ENCODE measurements around the gene PEX26.
"Not testable (repeated sequence)": the region's sequence is repeated elsewhere in the genome, so short reads cannot be mapped to it uniquely, and the experiment has no call there.

PEX26 gene

GRCh38 chr22:18095101-18095805 is 17.5 kb downstream of the PEX26 start:
- H3K36me3 ChIP-seq: peaks cover 16 to 73% (median 56%) of the 10 kb centered on the region in 11 experiments
- no peak for TF ChIP-seq Cebpa-rat (IDR thresholded peaks at IDR 0.05)
- H3K9me3 ChIP-seq (replicated peaks in 1 of 11): peaks cover 0 to 10% (median 5%) of the 10 kb centered on the region in 11 experiments; a peak in 5 of 22 replicates
- H3K4me3 ChIP-seq: no peak overlapping the region
- no peak overlapping the region for H3K27ac ChIP-seq
- peaks cover 0 to 32% (median 3%) of the 10 kb centered on the region in 11 experiments; a peak in 14 of 22 replicates for H4K20me1 ChIP-seq
- no peaks in the 10 kb centered on the region for H3K27me3 ChIP-seq
- no peak overlapping the region for H3K9ac ChIP-seq
- H3K4me1 ChIP-seq: peaks cover 0 to 14% (median 3%) of the 10 kb centered on the region in 10 experiments; a peak in 7 of 20 replicates
- H3K4me2 ChIP-seq: peak overlapping the region in 3 of 11 experiments; percentile 22 to 34 (median 32); a peak in 4 of 22 replicates

GRCh38 chr22:18096823-18097222 is 19.0 kb downstream of the PEX26 start:
- TF ChIP-seq Cebpa-rat (IDR thresholded peaks at IDR 0.05): no peak
- no peaks in the 10 kb centered on the region for H3K27me3 ChIP-seq
- peaks cover 0 to 10% (median 5%) of the 10 kb centered on the region in 11 experiments; a peak in 5 of 22 replicates for H3K9me3 ChIP-seq (replicated peaks in 1 of 11)
- H4K20me1 ChIP-seq: peaks cover 0 to 19% (median 0%) of the 10 kb centered on the region in 11 experiments; a peak in 6 of 22 replicates
- no peak overlapping the region for H3K27ac ChIP-seq
- no peak overlapping the region; a peak in 1 of 22 replicates for H3K4me2 ChIP-seq
- peaks cover 12 to 72% (median 52%) of the 10 kb centered on the region in 11 experiments for H3K36me3 ChIP-seq
- H3K4me3 ChIP-seq: no peak overlapping the region
- H3K9ac ChIP-seq: no peak overlapping the region
- peaks cover 0 to 13% (median 2%) of the 10 kb centered on the region in 10 experiments; a peak in 5 of 20 replicates for H3K4me1 ChIP-seq

GRCh38 chr22:18100781-18101180 is 23.0 kb downstream of the PEX26 start:
- Histone ChIP-seq H3K4me1 (peaks cover 12 to 26% (median 16%) of the 10 kb centered on the region in 10 experiments; a peak in 19 of 20 replicates), H4K20me1 (peaks cover 0 to 3% (median 0%) of the 10 kb centered on the region in 11 experiments; a peak in 2 of 22 replicates), H3K4me3 (no peak overlapping the region), H3K9ac (no peak overlapping the region), H3K4me2 (no peak overlapping the region), H3K27me3 (peaks cover 0 to 16% (median 0%) of the 10 kb centered on the region in 11 experiments; a peak in 4 of 22 replicates), H3K27ac (no peak overlapping the region), H3K36me3 (peaks cover 11 to 69% (median 30%) of the 10 kb centered on the region in 11 experiments; a peak in 20 of 22 replicates), H3K9me3 (replicated peaks in 1 of 11) (peaks cover 3 to 32% (median 25%) of the 10 kb centered on the region in 11 experiments)
- no peak for TF ChIP-seq Cebpa-rat (IDR thresholded peaks at IDR 0.05)

GRCh38 chr22:18101536-18101935 is 23.7 kb downstream of the PEX26 start:
- Histone ChIP-seq H3K4me3 (no peak overlapping the region), H3K27me3 (peaks cover 0 to 24% (median 0%) of the 10 kb centered on the region in 11 experiments; a peak in 6 of 22 replicates), H3K9me3 (replicated peaks in 1 of 11) (peaks cover 11 to 39% (median 30%) of the 10 kb centered on the region in 11 experiments), H4K20me1 (no peaks in the 10 kb centered on the region; a peak in 2 of 22 replicates), H3K4me1 (peaks cover 12 to 19% (median 16%) of the 10 kb centered on the region in 10 experiments; a peak in 19 of 20 replicates), H3K4me2 (no peak overlapping the region), H3K9ac (no peak overlapping the region), H3K27ac (no peak overlapping the region), H3K36me3 (peaks cover 14 to 65% (median 30%) of the 10 kb centered on the region in 11 experiments; a peak in 19 of 22 replicates)
- TF ChIP-seq Cebpa-rat (IDR thresholded peaks at IDR 0.05): 0 out of 22 replicates have a peak, but pooled peaks of 1 of the 11 experiments have one; percentile 8

GRCh38 chr22:18103527-18104269 is 25.9 kb downstream of the PEX26 start:
- H3K9me3 ChIP-seq (replicated peaks in 1 of 11): peaks cover 30 to 54% (median 47%) of the 10 kb centered on the region in 11 experiments
- no peak overlapping the region for H3K9ac ChIP-seq
- TF ChIP-seq Cebpa-rat (IDR thresholded peaks at IDR 0.05): no peak
- H4K20me1 ChIP-seq: no peaks in the 10 kb centered on the region; a peak in 2 of 22 replicates
- no peak overlapping the region for H3K4me3 ChIP-seq
- H3K4me2 ChIP-seq: peak overlapping the region; percentile 7 to 69 (median 49); a peak in 17 of 22 replicates
- H3K27ac ChIP-seq: no peak overlapping the region
- H3K27me3 ChIP-seq: peaks cover 0 to 46% (median 4%) of the 10 kb centered on the region in 11 experiments; a peak in 10 of 22 replicates
- H3K36me3 ChIP-seq: peaks cover 13 to 47% (median 23%) of the 10 kb centered on the region in 11 experiments; a peak in 19 of 22 replicates
- H3K4me1 ChIP-seq: peaks cover 12 to 17% (median 15%) of the 10 kb centered on the region in 10 experiments; a peak in 19 of 20 replicates

- H3K27me3 ChIP-seq: peaks cover 0 to 54% (median 5%) of the 10 kb centered on the region in 11 experiments; a peak in 15 of 22 replicates
- TF ChIP-seq Cebpa-rat (IDR thresholded peaks at IDR 0.05): no peak
- peaks cover 13 to 20% (median 16%) of the 10 kb centered on the region in 10 experiments; a peak in 19 of 20 replicates for H3K4me1 ChIP-seq
- peak overlapping the region; percentile 7 to 69 (median 49) for H3K4me2 ChIP-seq
- peaks cover 6 to 46% (median 19%) of the 10 kb centered on the region in 11 experiments; a peak in 19 of 22 replicates for H3K36me3 ChIP-seq
- H3K4me3 ChIP-seq: no peak overlapping the region
- H4K20me1 ChIP-seq: peaks cover 0 to 4% (median 2%) of the 10 kb centered on the region in 11 experiments; a peak in 10 of 22 replicates
- no peak overlapping the region for H3K27ac ChIP-seq
- H3K9me3 ChIP-seq (replicated peaks in 1 of 11): peaks cover 30 to 59% (median 52%) of the 10 kb centered on the region in 11 experiments
- no peak overlapping the region for H3K9ac ChIP-seq
Observed at GRCh38 chr22:18104566-18104965, 26.8 kb downstream of the PEX26 start.

- H3K36me3 ChIP-seq: peaks cover 4 to 33% (median 15%) of the 10 kb centered on the region in 11 experiments; a peak in 17 of 22 replicates
- H3K4me1 ChIP-seq: peaks cover 26 to 34% (median 30%) of the 10 kb centered on the region in 10 experiments
- H3K9me3 ChIP-seq (replicated peaks in 1 of 11): peaks cover 30 to 59% (median 52%) of the 10 kb centered on the region in 11 experiments
- H3K9ac ChIP-seq, H3K4me2 ChIP-seq, H3K27ac ChIP-seq: not testable (repeated sequence)
- H4K20me1 ChIP-seq: peaks cover 10 to 18% (median 14%) of the 10 kb centered on the region in 11 experiments; a peak in 20 of 22 replicates
- peaks cover 5 to 68% (median 19%) of the 10 kb centered on the region in 11 experiments for H3K27me3 ChIP-seq
- H3K4me3 ChIP-seq: peak overlapping the region in 1 of 10 experiments; percentile 1; a peak in 2 of 20 replicates
Observed at GRCh38 chr22:18105981-18106380, 28.2 kb downstream of the PEX26 start.

GRCh38 chr22:18106550-18107341 is 29.0 kb downstream of the PEX26 start:
- not testable (repeated sequence) for H3K4me3 ChIP-seq, H3K27ac ChIP-seq, H3K9ac ChIP-seq, H3K4me2 ChIP-seq
- H4K20me1 ChIP-seq: peaks cover 18 to 26% (median 21%) of the 10 kb centered on the region in 11 experiments; a peak in 20 of 22 replicates
- H3K4me1 ChIP-seq: peaks cover 33 to 41% (median 37%) of the 10 kb centered on the region in 10 experiments
- peaks cover 13 to 76% (median 27%) of the 10 kb centered on the region in 11 experiments for H3K27me3 ChIP-seq
- H3K36me3 ChIP-seq: peaks cover 4 to 27% (median 12%) of the 10 kb centered on the region in 11 experiments; a peak in 17 of 22 replicates
- peaks cover 30 to 59% (median 52%) of the 10 kb centered on the region in 11 experiments for H3K9me3 ChIP-seq (replicated peaks in 1 of 11)

All from BLaER1 treated with 17β-estradiol and CSF1 and Interleukin-3, amounts not matched to agents 10 nM and 100 nM (cell line).